HG02763 (cell line): ENCODE measurements around the gene PAN2.
"Not testable (repeated sequence)": the region's sequence is repeated elsewhere in the genome, so short reads cannot be mapped to it uniquely, and the experiment has no call there.

Experiments used
- ATAC-seq: cut with Tn5 transposase; IDR thresholded peaks from one replicate; pipeline ENCODE4 v1.9.1; 2021; ENCODE audit warnings: mild to moderate bottlenecking, moderate library complexity; ENCODE audit not compliant: unreplicated experiment

PAN2 gene

DNA sequence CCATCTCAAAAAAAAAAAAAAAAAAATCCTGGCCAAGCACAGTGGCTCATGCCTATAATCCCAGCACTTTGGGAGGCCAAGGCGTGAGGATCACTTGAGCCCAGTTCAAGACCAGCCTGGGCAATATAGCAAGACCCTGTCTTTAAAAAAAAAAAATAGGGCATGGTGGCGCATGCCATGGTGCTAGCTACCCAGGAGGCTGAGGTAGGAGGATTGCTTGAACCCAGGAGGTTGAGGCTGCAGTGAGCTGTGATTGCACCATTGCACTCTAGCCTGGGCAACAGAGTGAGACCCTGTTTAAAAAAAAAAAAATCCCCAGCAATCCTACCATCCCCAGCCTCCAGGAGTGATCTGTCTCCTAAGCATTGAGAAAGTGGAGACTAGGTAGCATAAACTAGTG lies 8.5 kb upstream of the PAN2 start:
- ATAC-seq, result not testable (repeated sequence)

DNA sequence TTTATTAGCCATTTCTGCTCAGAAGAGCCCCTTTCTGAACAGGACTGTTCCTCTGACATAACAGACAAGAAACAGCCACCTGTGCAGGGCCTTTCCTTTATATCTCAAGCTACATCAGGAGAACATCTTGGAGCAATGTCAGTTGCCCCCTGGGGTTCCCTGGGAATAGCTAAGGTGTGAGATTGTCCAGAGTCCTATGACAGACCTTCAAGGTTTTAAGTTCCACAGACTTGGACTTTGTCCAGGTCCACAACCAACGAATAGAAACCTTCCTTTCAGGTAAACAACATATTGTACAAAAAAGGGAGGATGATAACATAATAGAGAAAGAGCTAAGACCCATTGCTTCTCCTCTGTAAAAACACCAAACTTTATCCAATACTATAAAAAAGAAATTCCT lies 7.8 kb upstream of the PAN2 start:
- no peak for ATAC-seq

DNA sequence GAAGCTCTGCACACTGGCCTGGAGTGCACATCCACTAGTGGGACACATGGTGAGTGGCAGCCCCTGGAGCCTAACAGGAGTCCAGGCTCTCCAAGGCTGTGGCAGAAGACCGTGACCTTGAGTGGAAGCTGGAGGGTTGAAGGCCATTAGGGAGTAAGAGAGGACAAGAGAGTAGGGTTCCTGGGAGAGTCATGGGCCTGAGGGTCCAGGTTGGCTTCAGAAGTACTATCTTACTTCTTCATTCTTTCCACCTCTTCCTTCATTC lies 5.3 kb upstream of the PAN2 start:
- ATAC-seq, result no peak

DNA sequence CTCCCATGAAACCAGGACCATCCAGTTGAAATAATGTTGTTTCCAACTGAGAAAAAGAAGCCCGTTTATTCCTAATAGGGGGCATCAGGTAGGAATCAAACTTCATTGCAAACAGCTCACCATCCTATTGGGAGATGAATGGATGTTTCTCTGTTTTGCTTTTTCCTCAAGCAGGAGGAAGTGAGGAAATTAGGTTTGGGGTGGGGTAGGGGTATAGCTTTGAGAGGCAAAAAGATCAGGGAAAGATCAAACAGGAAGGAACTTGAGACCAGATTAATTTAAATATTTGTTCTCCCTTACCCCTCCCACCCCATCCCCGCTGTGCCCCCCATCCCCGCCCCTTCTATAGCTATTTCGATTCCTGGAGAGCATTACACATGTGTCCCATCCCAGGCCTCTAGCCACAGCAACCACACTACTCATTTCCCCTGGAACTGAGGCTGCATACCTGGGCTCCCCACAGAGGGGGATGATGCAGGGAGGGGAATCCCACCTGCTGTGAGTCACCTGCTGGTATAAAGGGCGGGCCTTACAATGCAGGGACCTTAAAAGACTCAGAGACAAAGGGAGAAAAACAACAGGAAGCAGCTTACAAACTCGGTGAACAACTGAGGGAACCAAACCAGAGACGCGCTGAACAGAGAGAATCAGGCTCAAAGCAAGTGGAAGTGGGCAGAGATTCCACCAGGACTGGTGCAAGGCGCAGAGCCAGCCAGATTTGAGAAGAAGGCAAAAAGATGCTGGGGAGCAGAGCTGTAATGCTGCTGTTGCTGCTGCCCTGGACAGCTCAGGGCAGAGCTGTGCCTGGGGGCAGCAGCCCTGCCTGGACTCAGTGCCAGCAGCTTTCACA lies 4.7 kb upstream of the PAN2 start, which contains the start of gene IL23A:
IL23A (plus strand) TSS at position 577 of the 850 bp plus-strand sequence; CDS start at position 738, 161 bp downstream.
- no peak for ATAC-seq

DNA sequence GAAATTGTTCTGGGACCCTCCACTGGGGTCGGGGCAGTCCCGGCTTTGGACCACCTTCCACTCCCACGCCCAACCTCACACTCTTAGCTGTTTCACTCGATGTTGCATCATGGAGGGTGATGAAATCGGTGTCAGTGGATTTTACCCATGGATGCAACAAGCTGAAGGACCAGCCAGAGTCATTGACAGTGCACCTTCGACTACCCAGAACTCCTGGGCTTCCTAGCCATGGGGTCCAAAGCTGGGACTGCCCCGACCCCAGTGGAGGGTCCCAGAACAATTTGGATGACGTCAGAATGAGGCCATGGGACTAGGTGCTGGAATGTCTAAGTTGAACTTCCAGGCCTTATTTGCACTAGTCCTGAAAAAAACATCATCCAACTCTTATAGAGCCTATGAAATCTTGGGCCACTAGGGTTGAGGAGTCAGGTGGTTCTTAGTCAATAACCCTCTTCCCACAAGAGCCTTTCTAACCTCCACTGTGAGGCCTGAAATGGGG lies 4.0 kb upstream of the PAN2 start:
- no peak for ATAC-seq

DNA sequence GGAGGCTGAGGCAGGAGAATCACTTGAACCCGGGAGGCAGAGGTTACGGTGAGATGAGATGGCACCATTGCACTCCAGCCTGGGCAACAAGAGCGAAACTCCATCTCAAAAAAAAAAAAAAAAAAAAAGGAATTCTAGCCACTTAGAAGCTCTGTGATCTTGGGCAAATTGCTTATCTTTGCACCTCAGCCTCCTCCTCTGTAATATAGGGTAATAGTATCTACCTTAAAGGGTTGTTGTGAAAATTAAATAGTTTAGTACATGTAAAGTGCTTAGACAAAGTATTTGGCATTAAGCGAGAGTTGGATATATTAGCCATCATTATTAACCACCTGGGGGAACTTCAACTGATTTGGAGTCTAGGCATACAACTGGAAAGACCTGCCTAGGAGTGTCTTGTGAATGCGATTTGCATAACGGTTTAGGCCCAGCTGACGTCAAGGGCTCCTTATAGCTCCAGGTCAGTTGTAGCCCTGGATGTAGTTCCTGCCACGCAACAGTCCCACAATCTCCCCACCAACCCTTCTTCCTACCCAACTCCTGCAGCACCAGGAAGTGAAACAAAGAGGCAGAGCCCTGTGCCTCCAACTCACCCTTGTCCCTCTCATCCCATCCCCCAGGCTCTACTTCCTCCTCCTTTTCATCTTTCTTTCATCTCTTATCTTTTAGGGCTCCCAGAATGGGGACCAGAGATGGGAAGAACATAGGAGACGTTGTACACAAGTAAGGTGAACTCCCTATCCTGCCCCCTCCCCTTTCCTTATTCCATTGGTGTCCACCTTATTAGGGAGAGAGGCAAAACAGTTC lies 2.8 kb upstream of the PAN2 start:
- no peak for ATAC-seq

DNA sequence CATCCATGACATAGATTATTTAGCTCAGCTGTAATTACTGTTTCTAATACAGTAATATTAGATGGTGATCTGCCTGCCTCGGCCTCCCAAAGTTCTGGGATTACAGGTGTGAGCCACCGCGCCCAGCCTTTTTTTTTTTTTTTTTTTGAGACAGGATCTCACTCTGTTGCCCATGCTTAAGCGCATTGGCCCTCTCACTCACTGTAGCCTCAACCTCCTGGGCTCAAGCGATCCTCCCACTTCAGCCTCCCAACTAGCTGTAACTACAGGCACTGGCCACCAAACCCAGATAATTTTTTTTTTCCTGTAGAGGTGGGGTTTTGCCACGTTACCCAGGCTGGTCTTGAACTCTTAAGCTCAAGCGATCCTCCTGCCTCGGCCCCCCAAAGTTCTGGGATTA lies 1.7 kb upstream of the PAN2 start:
- ATAC-seq, result not testable (repeated sequence)

DNA sequence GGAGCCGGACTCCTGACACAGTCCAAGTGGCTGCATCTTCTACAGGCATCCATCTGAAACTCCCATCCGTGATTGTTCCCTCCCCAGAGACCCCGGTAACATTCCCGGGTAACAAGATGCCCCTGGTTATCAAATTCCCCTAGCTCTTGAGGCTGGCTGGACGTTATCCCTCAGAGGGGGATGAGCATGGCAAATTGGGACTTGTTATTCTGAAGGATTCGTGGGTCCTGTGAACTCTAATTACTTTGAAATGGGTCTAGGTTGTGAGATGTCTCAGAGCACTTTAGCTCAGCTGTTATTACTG lies 642 bp upstream of the PAN2 start:
- ATAC-seq, result no peak

DNA sequence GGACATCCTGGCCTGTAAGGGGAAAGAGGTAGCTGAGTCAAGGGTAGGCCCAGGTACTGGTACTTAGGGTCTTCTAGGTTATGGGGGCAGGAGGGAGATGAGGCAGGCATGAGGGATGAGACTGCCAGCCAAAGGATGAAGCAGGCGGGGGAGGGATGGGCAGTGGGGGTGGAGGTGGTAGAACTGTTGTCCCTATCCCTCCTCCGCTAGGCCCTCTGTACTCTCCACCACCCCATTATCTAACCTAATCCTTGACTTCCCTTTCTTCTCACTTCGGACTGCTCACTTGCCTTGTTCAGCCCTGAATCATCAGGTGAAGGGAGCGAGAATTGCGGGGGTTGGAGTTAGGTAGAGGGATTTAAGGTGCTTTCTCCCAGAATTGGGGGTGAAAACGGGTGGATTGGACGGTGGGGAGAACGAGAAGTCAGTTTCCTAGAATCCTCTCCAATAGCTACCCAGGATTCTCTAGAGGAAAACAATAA lies 562 bp downstream of the PAN2 start:
- no peak for ATAC-seq

DNA sequence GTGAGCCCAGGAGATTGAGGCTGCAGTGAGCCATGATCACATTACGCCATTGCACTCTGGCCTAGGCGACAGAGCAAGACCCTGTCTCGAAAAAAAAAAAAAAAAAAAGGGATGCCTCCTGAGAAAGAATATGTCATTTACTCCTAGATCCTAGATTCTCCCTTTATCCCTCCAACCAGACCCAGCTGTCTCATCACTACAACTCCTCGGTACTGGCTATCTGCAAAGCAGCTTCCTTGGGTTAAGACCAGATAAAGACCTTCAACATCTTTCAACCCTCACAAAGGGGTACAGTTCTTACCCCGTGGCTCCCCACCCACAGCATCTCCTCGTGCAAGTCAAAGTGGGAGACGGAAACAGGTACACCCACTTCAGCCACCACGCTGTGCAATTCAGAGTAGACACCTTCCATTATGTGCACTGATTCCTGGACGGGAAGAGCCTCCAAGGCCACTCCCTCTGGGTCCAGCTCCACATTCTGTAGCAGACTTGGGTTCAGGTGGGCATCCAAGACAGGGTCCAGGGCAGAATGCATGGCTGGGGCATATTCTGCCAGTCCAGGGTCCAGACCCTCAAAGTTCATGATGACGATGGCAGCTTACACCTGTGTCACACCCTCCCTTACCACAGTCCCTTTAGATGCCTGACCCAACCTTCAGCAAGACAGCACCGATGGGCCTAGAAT lies 1.1 kb downstream of the PAN2 start:
- no peak for ATAC-seq

DNA sequence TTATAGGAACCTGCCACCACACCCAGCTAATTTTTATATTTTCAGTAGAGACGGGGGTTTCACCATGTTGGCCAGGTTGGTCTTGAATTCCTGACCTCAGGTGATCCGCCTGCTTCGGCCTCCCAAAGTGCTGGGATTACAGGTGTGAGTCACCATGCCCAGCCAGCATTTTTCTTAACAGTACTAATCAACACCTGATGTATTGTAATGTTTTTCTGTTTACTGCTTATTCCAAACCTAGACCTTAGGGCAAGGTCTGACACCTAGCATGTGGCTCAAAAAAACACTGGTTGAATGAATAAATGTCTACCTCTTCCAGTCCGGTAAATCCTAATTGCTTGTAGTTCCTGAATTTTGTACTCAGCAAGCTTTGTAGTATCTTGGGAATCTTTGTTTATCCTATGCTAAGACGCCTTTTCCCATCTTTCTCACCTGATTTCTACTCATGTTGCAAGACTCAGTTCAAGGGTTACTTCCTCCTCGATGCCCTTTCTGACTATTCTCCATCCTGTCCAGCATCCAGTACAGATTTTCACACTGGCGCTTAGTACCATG lies 2.8 kb downstream of the PAN2 start:
- ATAC-seq, result no peak

DNA sequence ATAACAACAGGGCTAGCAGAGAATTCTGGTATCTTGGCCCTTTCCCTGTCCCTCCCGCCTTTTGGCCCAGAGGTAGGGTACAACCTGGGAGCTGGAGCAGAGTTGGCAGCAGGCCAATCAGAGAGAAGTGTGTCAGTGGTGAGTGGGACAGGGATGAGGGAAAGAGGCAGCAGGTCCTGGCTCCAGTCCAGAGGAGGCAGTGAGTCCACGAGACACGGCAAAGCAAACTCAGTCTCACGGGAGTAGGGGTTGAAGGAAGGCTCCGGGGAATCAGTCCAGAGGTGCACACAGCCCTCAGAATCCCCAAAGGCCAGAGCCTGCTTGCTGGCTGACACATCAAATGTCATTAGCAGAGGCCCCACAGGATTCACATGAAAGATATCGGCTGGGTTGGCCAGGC lies 7.3 kb downstream of the PAN2 start:
- no peak for ATAC-seq

DNA sequence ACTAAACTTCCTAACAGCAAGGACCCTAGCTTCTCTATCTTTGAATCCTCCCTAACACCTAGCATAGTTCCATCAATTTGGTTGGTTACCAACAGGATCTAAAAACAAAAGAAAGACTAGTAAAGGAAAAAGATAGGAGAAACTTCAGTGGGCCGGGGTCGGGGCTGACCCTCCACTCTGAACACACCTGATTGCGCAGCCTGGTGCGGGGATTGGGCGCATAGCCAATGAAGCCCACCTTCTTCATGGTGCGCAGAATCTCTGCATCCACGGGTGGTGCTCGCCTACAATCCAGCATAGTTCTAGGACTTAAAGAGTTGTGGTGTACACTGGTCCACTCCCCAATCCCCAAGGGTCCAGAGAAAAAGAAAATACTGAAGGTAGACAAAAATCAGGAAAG lies 7.7 kb downstream of the PAN2 start:
- no peak for ATAC-seq

DNA sequence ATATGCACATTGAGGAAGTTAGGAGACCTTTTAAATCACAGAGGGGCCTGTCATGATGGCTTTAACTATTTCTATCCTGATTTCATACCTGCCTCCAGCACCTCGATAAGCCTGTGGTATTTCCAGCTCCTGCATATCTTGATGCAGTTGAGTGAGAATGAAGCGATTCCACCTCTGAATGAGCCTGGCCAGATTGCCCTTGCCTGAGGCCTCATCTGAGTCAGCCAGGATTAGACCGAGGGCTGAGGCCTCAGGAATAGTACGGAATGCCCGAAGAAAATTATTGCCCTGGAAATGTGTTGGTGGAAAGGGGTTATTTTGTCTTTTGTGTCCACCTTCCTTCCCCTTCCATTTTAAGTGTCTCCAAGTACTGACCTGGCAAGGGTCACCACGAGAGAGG lies 9.6 kb downstream of the PAN2 start:
- ATAC-seq, result no peak

DNA sequence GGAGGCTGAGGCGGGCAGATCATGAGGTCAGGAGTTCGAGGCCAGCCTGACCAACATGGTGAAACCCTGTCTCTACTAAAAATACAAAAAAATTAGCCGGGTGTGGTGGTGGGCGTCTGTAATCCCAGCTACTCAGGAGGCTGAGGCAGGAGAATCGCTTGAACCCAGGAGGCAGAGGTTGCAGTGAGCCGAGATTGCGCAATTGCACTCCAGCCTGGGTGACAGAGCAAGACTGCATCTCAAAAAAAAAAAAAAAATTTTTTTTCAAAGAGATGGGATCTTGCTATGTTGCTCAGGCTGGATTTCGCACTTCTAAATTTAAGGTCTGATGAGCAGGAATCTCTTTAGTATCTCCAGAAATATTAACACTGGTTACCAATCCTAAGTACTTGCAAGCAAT lies 12.2 kb downstream of the PAN2 start:
- not testable (repeated sequence) for ATAC-seq

DNA sequence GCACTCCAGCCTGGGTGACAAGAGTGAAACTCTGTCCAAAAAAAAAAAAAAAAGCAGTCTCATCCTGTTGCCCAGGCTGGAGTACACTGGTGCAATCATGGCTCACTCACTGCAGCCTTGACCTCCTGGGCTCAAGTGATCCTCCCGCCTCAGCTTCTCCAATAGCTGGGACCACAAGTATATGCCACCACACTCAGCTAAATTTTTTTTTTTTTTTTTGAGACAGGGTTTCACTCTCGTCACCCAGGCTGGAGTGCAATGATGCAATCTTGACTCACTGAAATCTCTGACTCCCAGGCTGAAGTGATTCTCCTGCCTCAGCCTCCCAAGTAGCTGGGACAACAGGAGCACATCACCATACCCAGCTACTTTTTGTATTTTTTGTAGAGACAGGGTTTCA lies 12.8 kb downstream of the PAN2 start:
- no peak for ATAC-seq

DNA sequence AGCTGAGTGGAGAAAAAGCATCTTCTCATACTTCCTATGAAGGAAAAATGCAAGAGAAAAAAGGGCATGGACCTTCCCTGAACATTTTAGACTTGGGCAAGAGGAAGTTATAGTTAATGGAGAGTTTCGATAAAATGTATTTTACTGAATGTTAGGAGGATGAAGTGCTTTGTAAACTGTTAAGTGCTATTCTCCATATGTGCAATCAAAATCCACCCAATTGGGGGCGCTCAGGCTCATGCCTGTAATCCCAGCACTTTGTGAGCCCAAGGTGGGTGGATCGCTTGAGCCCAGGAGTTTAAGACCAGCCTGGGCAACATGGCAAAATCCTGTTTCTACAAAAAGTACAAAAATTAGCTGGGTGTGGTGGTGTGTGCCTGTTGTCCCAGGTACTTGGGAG lies 16.1 kb downstream of the PAN2 start:
- ATAC-seq, result no peak

DNA sequence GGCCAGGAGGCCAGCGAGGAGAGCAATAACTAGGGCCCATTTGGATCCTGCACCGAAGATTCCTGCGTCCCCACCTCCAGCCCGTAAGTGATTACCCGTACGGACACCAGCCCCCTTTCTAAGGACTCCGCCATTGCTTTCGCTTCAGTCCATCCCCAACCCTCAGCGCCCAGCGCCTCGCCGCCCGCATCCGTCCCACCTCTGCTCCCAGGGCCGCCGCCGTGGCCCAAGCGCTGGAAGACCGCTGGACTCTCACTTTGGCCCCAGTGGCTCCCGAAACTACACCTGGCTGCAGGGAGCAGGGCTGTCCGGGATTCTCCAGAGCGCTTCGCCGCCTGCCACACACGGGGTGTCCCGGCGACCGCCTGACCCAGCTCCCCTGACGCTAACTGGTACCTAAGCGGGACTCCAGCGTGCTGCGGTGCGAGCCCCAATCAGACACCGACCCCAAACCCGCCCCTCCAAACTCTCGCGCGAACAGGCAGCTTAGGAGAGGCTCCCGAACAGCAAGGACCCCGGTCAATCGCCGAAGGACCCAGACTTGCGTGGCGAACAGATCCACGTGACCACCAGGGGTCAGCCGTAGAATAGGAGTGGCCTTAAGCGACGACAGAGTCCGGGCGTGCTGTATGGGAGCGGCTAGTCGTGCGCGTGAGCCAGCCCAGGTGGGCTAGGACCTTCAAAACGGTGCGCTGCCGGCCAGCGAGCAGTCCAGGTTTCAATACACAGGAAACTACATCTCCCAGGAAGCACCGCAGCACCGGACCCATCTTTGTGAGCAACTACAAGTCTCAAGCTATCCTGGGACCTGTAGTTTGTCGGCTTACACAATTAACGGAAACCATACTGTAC lies 18.0 kb downstream of the PAN2 start, which contains the start of gene CNPY2:
CNPY2 (minus strand) TSS at position 367 of the 852 bp plus-strand sequence. CDS start 771 bp downstream, outside the sequence.
- peak; percentile 87 for ATAC-seq

DNA sequence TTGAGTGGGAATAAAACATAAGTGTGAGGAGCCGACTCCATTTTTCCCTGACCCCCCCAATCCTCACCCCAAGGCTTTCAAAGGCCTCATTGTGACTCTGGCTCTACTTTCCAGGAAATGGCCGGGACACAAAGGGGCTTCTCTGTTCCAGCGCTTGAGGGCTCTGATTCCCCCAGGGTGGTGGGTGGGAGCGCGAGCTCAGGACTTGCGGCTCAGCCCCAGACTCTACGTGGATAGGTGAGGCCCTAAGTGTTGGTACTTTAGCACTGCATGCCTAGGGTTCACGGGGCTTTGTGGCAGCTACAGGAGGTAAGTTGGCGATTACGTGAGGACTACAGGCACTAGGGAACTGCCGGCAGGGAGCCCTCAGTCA lies 18.6 kb downstream of the PAN2 start:
- ATAC-seq, result no peak

DNA sequence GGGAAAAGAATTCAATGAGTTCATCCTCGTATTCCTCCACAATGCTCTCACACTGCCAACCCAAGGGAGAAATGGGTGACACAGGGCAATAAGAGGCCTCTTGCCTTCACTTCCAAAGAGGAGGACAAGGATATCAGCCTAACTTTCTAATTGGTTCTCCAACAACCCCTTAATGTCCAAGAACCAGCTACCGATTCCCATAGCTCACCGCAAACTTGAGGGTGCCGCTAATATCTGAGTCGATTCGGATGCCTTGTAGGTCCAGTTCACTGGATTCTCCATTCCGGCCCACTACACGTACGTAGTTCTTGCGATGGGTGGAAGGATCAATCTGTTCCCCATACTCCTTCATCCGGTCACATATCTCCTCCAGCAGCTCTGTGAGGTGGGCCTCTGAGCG lies 22.8 kb downstream of the PAN2 start:
- no peak for ATAC-seq
